Smooth muscle cell (in vitro differentiated cells): ENCODE measurements around the gene FAM131A. TPM values are rescaled to one million over a fixed set of nuclear protein-coding genes. Genes with fewer than 3 reads are reported as not detected.

Experiments
- DNase-seq: peaks from one replicate; lab custom pipeline; 2025; ENCODE audit not compliant: unreplicated experiment; lab: John Stamatoyannopoulos, UW
- H2AFZ ChIP-seq: fragments of 200-600 bp; sonication (generic); 2 replicates; pipeline ENCODE4 v1.6.0; 2016; ENCODE audit warnings: antibody characterized with exemption, low read depth, mild to moderate bottlenecking
- H3F3A ChIP-seq: fragments of 200-600 bp; sonication (generic); 2 replicates; pipeline ENCODE4 v1.6.0; 2017; ENCODE audit warnings: antibody characterized with exemption, low read depth
- H3K27ac ChIP-seq: fragments of 200-600 bp; sonication (generic); 2 replicates; pipeline ENCODE4 v1.5.1; 2016; ENCODE audit warnings: low read depth, mild to moderate bottlenecking
- H3K27me3 ChIP-seq: fragments of 200-600 bp; sonication (generic); 2 replicates; pipeline ENCODE4 v1.6.1; 2016; ENCODE audit warnings: low read depth, mild to moderate bottlenecking
- H3K36me3 ChIP-seq: fragments of 200-600 bp; sonication (generic); 2 replicates; pipeline ENCODE4 v1.5.1; 2016; ENCODE audit warnings: low read depth
- H3K4me1 ChIP-seq: fragments of 200-600 bp; sonication (generic); 2 replicates; pipeline ENCODE4 v1.5.1; 2016; ENCODE audit warnings: low read depth
- H3K4me2 ChIP-seq: fragments of 200-600 bp; sonication (generic); 2 replicates; pipeline ENCODE4 v1.6.0; 2016; ENCODE audit warnings: mild to moderate bottlenecking
- H3K4me3 ChIP-seq: fragments of 200-600 bp; sonication (generic); 2 replicates; pipeline ENCODE4 v1.5.1; 2016; ENCODE audit warnings: mild to moderate bottlenecking
- H3K79me2 ChIP-seq: fragments of 200-600 bp; sonication (generic); 2 replicates; pipeline ENCODE4 v1.6.0; 2016; ENCODE audit warnings: low read depth, mild to moderate bottlenecking
- H3K9ac ChIP-seq: fragments of 200-600 bp; sonication (generic); 2 replicates; pipeline ENCODE4 v1.6.0; 2016; ENCODE audit warnings: low read depth
- H3K9me3 ChIP-seq: fragments of 200-600 bp; sonication (generic); replicated peaks from 2 replicates; pipeline ENCODE4 v1.5.1; 2016; ENCODE audit warnings: low read depth
- H4K20me1 ChIP-seq: fragments of 200-600 bp; sonication (generic); 2 replicates; pipeline ENCODE4 v1.6.0; 2016; ENCODE audit warnings: low read depth
- WGBS: methylation state at CpG from one replicate; pipeline ENCODE4 v1.1.7; 2016; ENCODE audit warnings: low lambda C conversion rate; 5-methylcytosine and 5-hydroxymethylcytosine counted together
- polyA plus RNA-seq: library from polyadenylated mRNA; unstranded; fragments of >200 nt; fragmentation: Nextera tagmentation; extraction: Ambion mirVana; gene quantifications from 2 replicates; pipeline ENCODE4 v1.2.1, GENCODE V29; 2016
- total RNA-seq: library from RNA; depleted of rRNA; stranded (reverse); fragments of >200 nt; gene quantifications from 2 replicates; pipeline ENCODE4 v1.2.3, GENCODE V29; 2014
- TF ChIP-seq, protein P1 (sequence below): fragments of 200-600 bp; sonication (generic); IDR thresholded peaks from 2 replicates; pipeline ENCODE4 v1.5.1; 2017; ENCODE audit warnings: borderline replicate concordance, mild to moderate bottlenecking, antibody characterized with exemption; ENCODE audit not compliant: insufficient read depth, poor library complexity, severe bottlenecking

FAM131A gene
- total and polyA plus RNA-seq, 2 experiments from 2014 or later: 15.3 to 20.2 TPM

DNA sequence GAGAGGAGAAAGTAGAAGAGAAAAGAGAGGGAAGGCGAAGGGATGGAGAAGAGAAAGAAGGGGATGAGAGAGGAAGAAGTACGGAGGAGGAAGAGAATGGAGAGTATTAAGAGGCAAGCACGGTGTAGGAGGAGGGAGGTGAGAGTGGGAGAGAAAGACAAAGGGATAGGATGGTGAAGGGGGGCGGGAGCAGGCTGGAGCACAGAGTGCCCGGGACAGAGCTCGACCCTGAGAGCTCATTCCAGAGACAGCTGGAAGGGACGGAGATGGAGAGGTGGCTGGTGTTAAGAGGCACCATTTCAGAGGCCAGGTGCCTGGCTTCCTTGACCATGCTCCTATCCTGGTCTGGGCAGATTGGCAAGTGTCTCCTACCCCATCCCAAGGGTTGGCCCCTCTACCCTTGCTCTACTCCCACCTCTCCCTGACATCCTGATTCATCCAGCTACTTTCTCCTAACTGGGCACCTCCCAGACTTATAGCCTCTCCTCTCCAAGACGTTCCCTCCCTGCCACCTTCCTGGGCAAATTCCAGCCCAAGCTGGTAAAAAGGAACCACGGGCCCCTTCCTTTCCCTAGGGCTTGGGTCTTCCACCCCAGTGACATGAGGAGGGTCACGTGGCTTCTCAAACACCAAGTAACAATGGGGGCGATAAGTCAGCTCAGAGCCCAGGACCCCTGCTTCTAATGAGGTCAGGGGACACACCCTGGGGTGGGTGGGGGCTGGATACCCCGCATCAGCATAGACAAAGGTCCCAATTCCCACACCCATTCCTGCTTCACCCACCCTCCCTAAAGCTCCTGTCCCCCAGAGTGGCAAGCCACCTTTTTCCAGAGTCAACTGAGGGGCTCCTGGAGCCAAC, 22.9 kb downstream of the FAM131A start:
- peaks cover 4% of the 10 kb centered on the region for H3K36me3 ChIP-seq

DNA sequence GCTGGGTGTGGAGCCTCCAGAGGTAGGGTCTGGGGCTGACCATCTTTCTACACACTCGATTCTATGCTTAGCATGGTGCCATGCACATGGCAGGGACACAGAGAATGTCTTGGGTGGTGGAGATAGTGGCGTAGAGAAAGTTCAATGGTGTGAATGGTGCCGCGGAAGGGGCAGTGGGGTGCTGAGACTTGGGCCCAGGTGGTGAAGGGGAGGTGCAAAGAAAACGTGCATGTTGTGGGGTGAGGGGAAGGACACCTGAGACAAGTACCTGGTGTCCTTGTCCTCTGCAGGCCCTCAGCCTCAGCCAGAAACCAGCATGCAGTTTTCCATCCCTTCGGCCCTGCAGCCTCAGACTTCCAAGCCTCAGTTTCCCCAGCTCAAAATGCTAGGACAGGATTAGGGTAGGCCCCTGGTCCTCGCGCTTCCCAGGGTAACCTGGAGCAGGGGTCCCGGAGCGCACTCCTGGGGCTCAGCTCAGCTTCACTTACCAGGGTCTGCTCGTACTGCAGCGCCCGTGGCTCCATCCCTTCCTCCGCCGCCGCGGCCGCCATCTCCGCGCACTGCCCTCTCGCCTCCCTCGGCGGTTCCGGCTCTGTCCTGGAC, 23.6 kb downstream of the FAM131A start:
- TF ChIP-seq, protein P1, sequence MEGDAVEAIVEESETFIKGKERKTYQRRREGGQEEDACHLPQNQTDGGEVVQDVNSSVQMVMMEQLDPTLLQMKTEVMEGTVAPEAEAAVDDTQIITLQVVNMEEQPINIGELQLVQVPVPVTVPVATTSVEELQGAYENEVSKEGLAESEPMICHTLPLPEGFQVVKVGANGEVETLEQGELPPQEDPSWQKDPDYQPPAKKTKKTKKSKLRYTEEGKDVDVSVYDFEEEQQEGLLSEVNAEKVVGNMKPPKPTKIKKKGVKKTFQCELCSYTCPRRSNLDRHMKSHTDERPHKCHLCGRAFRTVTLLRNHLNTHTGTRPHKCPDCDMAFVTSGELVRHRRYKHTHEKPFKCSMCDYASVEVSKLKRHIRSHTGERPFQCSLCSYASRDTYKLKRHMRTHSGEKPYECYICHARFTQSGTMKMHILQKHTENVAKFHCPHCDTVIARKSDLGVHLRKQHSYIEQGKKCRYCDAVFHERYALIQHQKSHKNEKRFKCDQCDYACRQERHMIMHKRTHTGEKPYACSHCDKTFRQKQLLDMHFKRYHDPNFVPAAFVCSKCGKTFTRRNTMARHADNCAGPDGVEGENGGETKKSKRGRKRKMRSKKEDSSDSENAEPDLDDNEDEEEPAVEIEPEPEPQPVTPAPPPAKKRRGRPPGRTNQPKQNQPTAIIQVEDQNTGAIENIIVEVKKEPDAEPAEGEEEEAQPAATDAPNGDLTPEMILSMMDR: no peak
- H3K4me1 ChIP-seq: peaks cover 15% of the 10 kb centered on the region
- peaks cover 4% of the 10 kb centered on the region for H3K36me3 ChIP-seq
- H3F3A ChIP-seq: peaks cover 12% of the 10 kb centered on the region
- H2AFZ ChIP-seq: no peak overlapping the region
- no peak overlapping the region for H3K27ac ChIP-seq
- H3K4me3 ChIP-seq: peak overlapping the region; percentile 77
- no peaks in the 10 kb centered on the region for H3K9me3 ChIP-seq
- H3K79me2 ChIP-seq: peaks cover 24% of the 10 kb centered on the region
- peaks cover 10% of the 10 kb centered on the region for H4K20me1 ChIP-seq
- 9% methylated on average over 24 of the region's 24 CpGs for WGBS
- H3K9ac ChIP-seq: peak overlapping the region; percentile 64
- no peak for DNase-seq
- peak overlapping the region; percentile 92 for H3K4me2 ChIP-seq
- no peaks in the 10 kb centered on the region for H3K27me3 ChIP-seq

More for the DNA sequence above, 22.9 kb downstream of the FAM131A start:
- Histone ChIP-seq H3K4me2 (peak overlapping the region; percentile 92), H3K9ac (no peak overlapping the region), H3K79me2 (peaks cover 24% of the 10 kb centered on the region), H3K27ac (no peak overlapping the region), H4K20me1 (peaks cover 9% of the 10 kb centered on the region), H3K4me1 (peaks cover 15% of the 10 kb centered on the region), H3K4me3 (peak overlapping the region; percentile 77), H2AFZ (no peak overlapping the region), H3F3A (peaks cover 12% of the 10 kb centered on the region), H3K27me3 (no peaks in the 10 kb centered on the region), H3K9me3 (no peaks in the 10 kb centered on the region)
- DNase-seq: no peak
- TF ChIP-seq, protein P1: no peak
- 67% methylated on average over 12 of the region's 12 CpGs for WGBS

DNA sequence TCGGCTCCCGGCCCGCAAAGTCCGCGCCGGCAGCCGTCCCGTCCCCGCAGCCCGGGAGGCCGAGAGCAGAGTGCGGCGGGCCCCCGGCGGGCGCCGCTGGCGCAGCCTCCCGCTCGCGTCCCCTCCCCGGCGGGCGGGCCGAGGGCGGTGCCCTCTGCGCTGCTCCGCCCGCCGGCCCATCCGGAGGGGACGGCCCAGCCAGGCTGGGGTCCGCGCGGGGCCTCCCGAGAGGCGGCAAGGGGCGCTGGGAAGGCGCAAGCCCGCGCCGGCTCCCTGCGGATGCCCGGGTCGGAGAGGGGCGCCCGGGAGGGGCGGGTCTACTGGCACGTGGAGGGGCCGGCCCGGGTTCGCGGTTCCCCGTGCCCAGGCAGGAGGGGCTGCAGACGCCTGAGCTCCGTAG, 24.1 kb downstream of the FAM131A start, which contains the start of the genes CLCN2 and POLR2H:
Gene CLCN2 (minus strand): TSS at position 74 of the 400 bp plus-strand sequence. CDS start 126 bp downstream, outside the sequence.
Gene POLR2H (plus strand): TSS at position 179 of the 400 bp plus-strand sequence. CDS start 1,783 bp downstream, outside the sequence.
- DNase-seq: peak; percentile 65
- Histone ChIP-seq H4K20me1 (peaks cover 10% of the 10 kb centered on the region), H3K4me3 (peak within 1 kb of the TSS; percentile 77), H2AFZ (peak within 1 kb of the TSS; percentile 28), H3K9me3 (no peaks in the 10 kb centered on the region), H3K27me3 (no peaks in the 10 kb centered on the region), H3K27ac (peak within 1 kb of the TSS; percentile 98), H3K4me2 (peak within 1 kb of the TSS; percentile 92), H3K79me2 (peaks cover 24% of the 10 kb centered on the region), H3K9ac (peak within 1 kb of the TSS; percentile 98), H3F3A (peaks cover 12% of the 10 kb centered on the region), H3K36me3 (peaks cover 4% of the 10 kb centered on the region), H3K4me1 (peaks cover 15% of the 10 kb centered on the region)
- TF ChIP-seq, protein P1: no peak
- under 1% methylated on average over 45 of the region's 56 CpGs for WGBS
